ENCODE data around the gene CENPN.
A peak's percentile ranks its signal among the peaks of the same experiment; 100 is the strongest.

Gene CENPN

GRCh38 chr16:81006813-81007695, at the start of gene CENPN, which contains the start of gene CMC2:
TSS of gene CENPN (plus strand) at chr16:81007214. CDS start at chr16:81011940, 4,726 bp downstream.
TSS of gene CMC2 (minus strand) at chr16:81006885. CDS start at chr16:80997394, 9,491 bp downstream.
- peak; percentile 94 to 96 for DNase-seq (ENCODE audit: low read depth in 2 of 2)

GRCh38 chr16:80958284-80958683, 48.7 kb upstream of the CENPN start:
- no peak for DNase-seq (ENCODE audit: low read depth in 2 of 2)

- no peak for DNase-seq (ENCODE audit: low read depth in 2 of 2)
Observed at GRCh38 chr16:80962879-80963278, 44.1 kb upstream of the CENPN start.

DNA sequence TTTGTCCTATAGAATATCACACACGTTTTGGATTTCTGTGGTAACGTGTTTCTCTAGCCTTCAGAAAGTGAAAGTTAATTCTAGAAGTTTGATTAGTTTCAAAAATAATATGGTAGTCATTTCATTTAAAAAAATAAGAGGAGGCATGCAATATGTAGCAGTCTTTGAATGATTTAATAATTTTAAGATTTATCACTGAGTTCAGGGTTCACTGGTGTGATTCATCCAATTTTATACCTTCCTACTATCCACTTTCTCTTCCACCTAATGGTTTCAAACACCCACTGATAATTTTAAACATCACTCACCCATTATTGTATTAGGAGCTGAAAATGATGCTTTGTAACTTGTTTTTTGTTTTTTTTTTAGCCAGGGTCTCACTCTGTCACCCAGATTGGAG, 42.7 kb upstream of the CENPN start:
- DNase-seq (ENCODE audit: low read depth in 2 of 2) = no peak

DNA sequence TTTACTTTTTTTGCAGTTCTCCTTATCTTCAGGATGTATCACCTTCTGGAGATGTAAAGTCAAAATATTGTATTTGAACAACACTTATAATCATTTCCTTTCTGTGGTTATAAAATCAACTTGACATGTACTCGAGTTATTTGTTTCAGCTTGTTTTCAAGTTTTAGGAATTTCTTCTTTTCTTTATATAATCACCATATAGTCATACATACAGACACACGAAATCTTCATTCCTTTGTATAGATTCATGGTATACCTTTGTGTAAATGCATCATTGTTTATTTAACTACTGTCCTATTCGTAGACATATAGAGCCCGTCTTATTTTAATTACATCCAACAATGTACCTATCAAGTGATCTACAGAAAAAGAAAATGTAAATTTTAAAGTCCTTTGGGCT, 40.4 kb upstream of the CENPN start:
- DNase-seq (ENCODE audit: low read depth in 2 of 2) = no peak

GRCh38 chr16:80968386-80969113, 38.5 kb upstream of the CENPN start:
- no peak for DNase-seq (ENCODE audit: low read depth in 2 of 2)

DNA sequence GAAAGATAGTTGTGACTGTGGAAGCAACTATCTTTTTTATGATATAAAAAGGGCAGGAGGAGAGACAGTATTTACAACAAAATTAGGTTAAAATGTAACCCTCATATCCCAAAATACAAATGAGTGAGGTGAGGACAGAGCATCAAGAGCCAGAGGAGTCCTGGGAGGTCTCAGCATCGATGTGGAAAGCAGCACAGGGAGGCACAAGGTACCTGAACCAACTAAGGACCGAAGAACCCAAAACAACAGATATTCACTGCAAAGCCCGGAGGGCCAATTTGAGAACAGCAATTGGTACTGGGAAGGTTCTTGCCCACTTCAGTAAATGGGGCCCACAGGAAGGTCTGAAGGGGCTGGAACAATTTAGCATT, 37.9 kb upstream of the CENPN start:
- DNase-seq (ENCODE audit: low read depth in 2 of 2) = no peak

- DNase-seq (ENCODE audit: low read depth in 2 of 2) = no peak
Observed at GRCh38 chr16:80971819-80972218, 35.2 kb upstream of the CENPN start.

DNA sequence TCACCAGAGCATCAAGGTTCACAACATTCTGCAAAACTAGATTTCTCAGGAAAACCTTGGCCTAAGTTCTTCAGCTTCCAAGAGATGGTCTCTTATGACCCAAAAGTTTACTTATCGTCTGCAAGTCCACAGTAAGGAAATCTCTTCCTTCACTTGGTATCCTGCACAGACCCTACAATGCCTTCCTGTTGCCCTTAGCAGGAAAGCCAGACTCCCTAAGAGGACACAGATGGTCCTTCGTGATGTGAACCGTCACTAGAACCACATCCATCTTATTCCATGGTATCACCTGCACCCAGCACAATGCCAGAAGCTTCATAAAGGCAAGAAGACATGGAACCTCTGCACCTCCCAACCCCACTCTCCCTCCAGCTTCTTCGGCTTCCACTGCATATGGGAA, 34.4 kb upstream of the CENPN start:
- DNase-seq (ENCODE audit: low read depth in 2 of 2) = no peak

- no peak for DNase-seq (ENCODE audit: low read depth in 2 of 2)
Observed at GRCh38 chr16:80973991-80974390, 33.0 kb upstream of the CENPN start.

DNA sequence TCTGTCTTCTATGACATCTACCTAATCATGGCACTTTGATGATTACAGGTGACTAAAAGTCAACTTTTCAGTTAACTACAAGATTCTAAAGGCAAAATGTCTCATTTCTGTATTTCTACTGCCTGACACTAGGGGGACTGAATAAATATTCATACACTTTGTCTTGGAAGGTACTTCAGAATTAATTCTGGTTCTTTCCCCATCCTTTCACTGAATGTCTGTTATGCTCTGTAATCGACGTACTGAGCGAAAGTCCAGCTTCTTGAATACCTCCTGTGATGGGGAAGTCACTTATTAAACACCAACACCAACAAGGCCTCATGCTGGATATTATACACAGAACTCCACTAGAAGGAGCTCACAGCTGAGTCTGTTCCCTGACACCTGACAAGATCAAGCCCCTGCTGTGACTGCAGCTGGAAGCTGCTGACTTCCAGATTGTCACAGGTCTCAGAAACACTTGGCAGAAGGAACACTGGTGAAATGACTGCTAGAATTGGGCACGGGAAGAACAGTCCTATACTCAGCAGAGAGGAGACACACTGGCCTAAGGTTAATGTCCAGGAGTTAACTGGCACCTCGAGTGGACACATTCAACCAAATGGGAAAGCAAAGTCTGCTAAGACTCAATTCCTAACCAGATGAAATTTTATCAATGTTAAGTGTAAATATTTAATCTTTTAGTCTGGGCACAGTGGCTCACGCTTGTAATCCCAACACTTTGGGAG, 32.2 kb upstream of the CENPN start:
- DNase-seq (ENCODE audit: low read depth in 2 of 2) = no peak

GRCh38 chr16:80976946-80977345, 30.1 kb upstream of the CENPN start:
- no peak for DNase-seq (ENCODE audit: low read depth in 2 of 2)

- no peak for DNase-seq (ENCODE audit: low read depth in 2 of 2)
Observed at GRCh38 chr16:80981103-80981502, 25.9 kb upstream of the CENPN start.

DNA sequence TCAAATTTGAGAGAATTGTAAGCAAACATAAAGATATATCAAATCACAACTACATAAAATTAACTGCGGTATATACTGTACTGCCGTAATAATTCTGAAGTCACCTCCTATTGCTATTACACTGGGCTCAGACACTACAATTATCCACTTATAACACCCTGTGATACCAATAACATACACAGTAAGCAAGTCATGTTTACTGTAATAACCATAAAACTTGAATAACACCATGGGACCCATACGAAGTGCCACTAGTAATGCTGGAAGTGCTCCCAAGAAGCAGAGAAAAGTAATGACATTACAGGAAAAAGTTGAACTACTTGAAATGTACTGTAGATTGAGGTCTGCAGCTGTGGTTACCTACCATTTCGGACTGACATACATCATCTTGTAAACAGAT, 24.4 kb upstream of the CENPN start:
- DNase-seq (ENCODE audit: low read depth in 2 of 2) = no peak

DNA sequence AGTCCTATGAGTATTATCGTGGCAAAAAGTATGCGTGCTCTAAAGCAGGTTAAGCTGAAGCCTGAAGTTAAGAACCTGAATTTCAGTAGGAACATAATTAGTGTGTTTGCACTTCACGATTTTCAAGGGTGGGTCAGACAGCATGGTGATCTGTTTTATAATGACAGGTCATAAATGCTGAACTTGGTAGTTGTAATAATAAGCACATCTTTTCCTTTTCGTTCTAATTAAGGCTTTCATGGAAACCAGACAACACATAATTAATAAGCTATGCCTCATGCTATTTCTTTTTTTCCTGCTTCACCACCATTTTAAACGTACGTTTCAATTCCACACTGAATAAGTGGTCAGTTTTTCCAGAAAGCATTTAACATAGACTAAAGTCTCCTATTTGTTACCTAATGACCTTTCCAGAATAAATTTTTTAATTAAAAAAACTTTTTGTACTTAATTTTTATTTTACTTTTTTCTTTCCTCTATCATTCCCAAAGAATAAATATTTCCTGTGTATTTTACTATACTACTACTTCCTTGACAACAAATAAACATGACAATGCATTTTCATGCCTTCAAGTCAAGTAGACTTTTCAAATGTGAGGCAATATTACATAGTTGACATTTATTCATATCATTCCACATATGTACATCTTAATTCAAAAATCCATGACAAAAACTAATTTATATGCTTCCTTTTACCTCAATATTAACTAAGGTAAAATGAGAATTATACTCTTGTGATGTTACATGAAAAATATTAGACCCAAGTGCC, 22.7 kb upstream of the CENPN start:
- no peak for DNase-seq (ENCODE audit: low read depth in 2 of 2)

DNA sequence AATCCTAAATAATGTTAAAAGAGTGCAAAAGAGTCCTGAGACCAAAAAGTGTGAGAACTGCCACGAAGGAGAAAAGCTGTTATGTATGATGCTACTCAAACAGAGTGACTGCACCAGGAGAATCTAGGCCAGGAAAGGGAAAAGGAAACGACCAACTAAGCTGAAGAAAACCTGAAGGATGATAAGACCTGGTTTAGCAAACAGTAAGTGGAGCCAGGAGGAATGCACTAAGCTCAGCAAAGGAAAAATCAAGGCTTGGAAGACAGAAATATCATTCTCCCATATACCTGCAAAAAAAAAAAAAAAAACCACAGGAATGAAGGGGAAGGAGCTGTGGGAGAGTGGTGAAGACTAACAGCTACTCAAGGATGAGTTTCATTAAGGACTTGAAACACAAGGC, 21.4 kb upstream of the CENPN start:
- no peak for DNase-seq (ENCODE audit: low read depth in 2 of 2)

DNA sequence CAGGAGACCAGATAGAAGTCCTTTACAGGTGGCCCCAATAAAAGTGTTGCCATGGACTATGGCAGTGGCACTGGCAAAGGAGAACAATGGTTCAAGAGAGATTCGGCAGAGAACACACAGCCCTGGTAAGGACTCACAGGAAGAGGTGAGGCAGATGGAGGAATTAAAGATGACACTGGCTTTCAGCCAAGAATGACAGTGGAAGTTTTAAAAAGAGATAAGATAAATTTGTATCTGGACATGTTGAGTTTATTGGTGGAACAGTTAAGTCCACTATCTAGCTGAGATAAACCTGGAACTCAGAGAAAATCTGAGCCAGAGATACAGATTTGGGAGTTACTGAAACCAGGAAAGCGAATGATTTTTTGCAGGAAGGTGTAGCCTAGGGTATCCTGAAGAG, 20.5 kb upstream of the CENPN start:
- DNase-seq (ENCODE audit: low read depth in 2 of 2) = no peak

- no peak for DNase-seq (ENCODE audit: low read depth in 2 of 2)
Observed at GRCh38 chr16:80988756-80989155, 18.3 kb upstream of the CENPN start.

DNA sequence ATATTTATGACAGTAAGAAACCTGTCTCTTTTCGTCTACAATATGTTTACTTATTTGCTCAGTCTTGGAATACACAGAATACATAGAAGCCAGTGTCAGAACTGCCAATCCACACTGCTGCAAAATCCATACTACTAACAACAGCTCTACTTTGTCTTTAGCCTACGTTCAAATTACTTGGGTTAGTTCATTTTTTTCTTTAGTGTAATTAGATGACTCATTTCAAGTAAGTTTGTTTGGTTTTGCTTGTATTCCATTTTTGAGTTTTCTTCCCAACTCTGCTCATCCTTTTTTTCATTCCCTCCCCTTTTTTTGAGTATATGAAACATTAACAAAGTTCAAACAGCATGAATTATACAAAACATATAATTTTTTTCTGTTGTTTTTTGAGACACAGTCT, 17.2 kb upstream of the CENPN start:
- DNase-seq (ENCODE audit: low read depth in 2 of 2) = no peak

GRCh38 chr16:80990577-80990976, 16.4 kb upstream of the CENPN start:
- DNase-seq (ENCODE audit: low read depth in 2 of 2) = no peak

- no peak for DNase-seq (ENCODE audit: low read depth in 2 of 2)
Observed at GRCh38 chr16:80990978-80991377, 16.0 kb upstream of the CENPN start.
